CD8-positive, alpha-beta memory T cell (primary cell): ENCODE data around the gene HID1. TPM values are rescaled to one million over a fixed set of nuclear protein-coding genes. Genes with fewer than 3 reads are reported as not detected.

Experiments used
- CTCF ChIA-PET: fragments of 350-600 bp; sonication (Branson Sonifier 250); formaldehyde crosslinking; loops from one replicate; lab custom pipeline; 2021; ENCODE audit warnings: antibody characterized with exemption; lab: Charles Lee
- POLR2A ChIA-PET: fragments of 350-600 bp; sonication (Branson Sonifier 250); formaldehyde crosslinking; loops from one replicate; lab custom pipeline; 2021; ENCODE audit warnings: antibody characterized with exemption; lab: Charles Lee
- DNase-seq, 5 donors: peaks; one replicate each; pipeline versions ENCODE4 v3.0.0 to v3.0.0-alpha.2; 2020 to 2022; ENCODE audit warnings: mixed read lengths in 1 of 5
- H3K27ac ChIP-seq: one replicate; pipeline ENCODE4 v1.7.0; 2013; ENCODE audit warnings: low read depth, mild to moderate bottlenecking, low read length, moderate library complexity
- H3K27me3 ChIP-seq: 2 replicates; pipeline ENCODE4 v1.7.0; 2013; ENCODE audit warnings: low read length, mild to moderate bottlenecking; ENCODE audit not compliant: insufficient read depth, poor library complexity, severe bottlenecking
- H3K36me3 ChIP-seq: 2 replicates; pipeline ENCODE4 v1.7.0; 2013; ENCODE audit warnings: mild to moderate bottlenecking, low read length, moderate library complexity; ENCODE audit not compliant: insufficient read depth
- H3K4me1 ChIP-seq: 2 replicates; pipeline ENCODE4 v1.7.0; 2013; ENCODE audit warnings: mild to moderate bottlenecking, low read length, moderate library complexity; ENCODE audit not compliant: insufficient read depth
- H3K4me3 ChIP-seq: 2 replicates; pipeline ENCODE4 v1.7.0; 2013; ENCODE audit warnings: mild to moderate bottlenecking, low read length
- H3K9me3 ChIP-seq: 2 replicates; pipeline ENCODE4 v1.7.0; 2013; ENCODE audit warnings: mild to moderate bottlenecking, low read length
- H3K27ac Mint-ChIP-seq, 8 donors: one replicate each; pipeline ENCODE4 v1.8.0; 2020 to 2021; ENCODE audit warnings: mixed read lengths in 8 of 8, mild to moderate bottlenecking in 6 of 8, inconsistent platforms in 3 of 8, moderate library complexity in 3 of 8
- H3K27me3 Mint-ChIP-seq, 2 donors: one replicate each; pipeline ENCODE4 v1.8.0; 2020 to 2021; ENCODE audit warnings: mixed read lengths in 2 of 2, mild to moderate bottlenecking in 1 of 2, moderate library complexity in 1 of 2
- H3K36me3 Mint-ChIP-seq, 3 donors: one replicate each; pipeline ENCODE4 v1.8.0; 2020 to 2021; ENCODE audit warnings: mixed read lengths in 3 of 3, inconsistent platforms in 1 of 3, mild to moderate bottlenecking in 1 of 3
- H3K4me1 Mint-ChIP-seq, 3 donors: one replicate each; pipeline ENCODE4 v1.8.0; 2020 to 2021; ENCODE audit warnings: mixed read lengths in 3 of 3, inconsistent platforms in 1 of 3, mild to moderate bottlenecking in 1 of 3
- H3K4me3 Mint-ChIP-seq, 7 donors: one replicate each; pipeline ENCODE4 v1.8.0; 2020 to 2021; ENCODE audit warnings: mixed read lengths in 7 of 7, mild to moderate bottlenecking in 6 of 7, moderate library complexity in 4 of 7, inconsistent platforms in 2 of 7
- H3K9me3 Mint-ChIP-seq, 5 donors: one replicate each; pipeline ENCODE4 v1.8.0; 2020 to 2022; ENCODE audit warnings: mixed read lengths in 5 of 5, mild to moderate bottlenecking in 3 of 5, moderate library complexity in 2 of 5, inconsistent platforms in 1 of 5
- polyA plus RNA-seq: library from polyadenylated mRNA; unstranded; fragments of 300-500 nt; fragmentation: Illumina TruSeq; gene quantifications from one replicate; pipeline ENCODE4 v1.2.3, GENCODE V29; 2021
- total RNA-seq, 2 experiments: library from RNA; stranded (reverse); gene quantifications; one replicate each; pipeline ENCODE4 v1.2.3, GENCODE V29; 2021

The HID1 gene
- total and polyA plus RNA-seq, 3 experiments from 2014 or later, result 0.91 to 5.2 (median 2.3) TPM

GRCh38 chr17:75005291-75005690 lies 32.7 kb upstream of the HID1 start:
- DNase-seq, result no peak
- no peaks in the 10 kb centered on the region for H3K9me3 Mint-ChIP-seq
- Histone ChIP-seq H3K36me3 (no peaks in the 10 kb centered on the region), H3K27ac (no peak overlapping the region), H3K4me3 (no peak overlapping the region), H3K9me3 (no peaks in the 10 kb centered on the region), H3K27me3 (no peaks in the 10 kb centered on the region), H3K4me1 (no peaks in the 10 kb centered on the region)
- peaks cover 0 to 12% of the 10 kb centered on the region in 2 donors for H3K27me3 Mint-ChIP-seq
- no peaks in the 10 kb centered on the region for H3K4me1 Mint-ChIP-seq
- no peak overlapping the region for H3K4me3 Mint-ChIP-seq
- POLR2A ChIA-PET, result interaction anchor here (0.5 to 0.6 kb wide), 3 partner anchors 350 to 931 kb away, joined by 3 to 5 read pairs (median 5); no protein-coding TSS in a partner anchor
- no peaks in the 10 kb centered on the region for H3K36me3 Mint-ChIP-seq
- CTCF ChIA-PET, result interaction anchor here (1.3 to 3.5 kb wide), 3 partner anchors 14 to 109 kb away, joined by 3 to 18 read pairs (median 4); no protein-coding TSS in a partner anchor
- H3K27ac Mint-ChIP-seq, result peak overlapping the region in 1 of 8 donors; percentile 72

GRCh38 chr17:75004371-75004770 lies 31.8 kb upstream of the HID1 start:
- Histone ChIP-seq H3K27me3 (no peaks in the 10 kb centered on the region), H3K9me3 (no peaks in the 10 kb centered on the region), H3K27ac (no peak overlapping the region), H3K4me1 (no peaks in the 10 kb centered on the region), H3K4me3 (no peak overlapping the region), H3K36me3 (no peaks in the 10 kb centered on the region)
- H3K9me3 Mint-ChIP-seq, result no peaks in the 10 kb centered on the region
- CTCF ChIA-PET, result interaction anchor here (1.3 to 3.5 kb wide), 2 partner anchors 14 to 43 kb away, joined by 3 to 18 read pairs; no protein-coding TSS in a partner anchor
- H3K36me3 Mint-ChIP-seq, result no peaks in the 10 kb centered on the region
- no peak overlapping the region for H3K4me3 Mint-ChIP-seq
- DNase-seq, result no peak
- POLR2A ChIA-PET, result no interaction called here
- H3K27ac Mint-ChIP-seq, result no peak overlapping the region
- H3K4me1 Mint-ChIP-seq, result no peaks in the 10 kb centered on the region
- peaks cover 0 to 12% of the 10 kb centered on the region in 2 donors for H3K27me3 Mint-ChIP-seq

- no peaks in the 10 kb centered on the region for H3K36me3 ChIP-seq
- no peak overlapping the region for H3K27ac ChIP-seq
- peaks cover 0 to 12% of the 10 kb centered on the region in 2 donors for H3K27me3 Mint-ChIP-seq
- H3K4me3 ChIP-seq, result no peak overlapping the region
- POLR2A ChIA-PET, result no interaction called here
- no peaks in the 10 kb centered on the region for H3K4me1 Mint-ChIP-seq
- no peak for DNase-seq
- H3K36me3 Mint-ChIP-seq, result no peaks in the 10 kb centered on the region
- no peaks in the 10 kb centered on the region for H3K4me1 ChIP-seq
- no peaks in the 10 kb centered on the region for H3K9me3 ChIP-seq
- H3K27me3 ChIP-seq, result no peaks in the 10 kb centered on the region
- no peaks in the 10 kb centered on the region for H3K9me3 Mint-ChIP-seq
- H3K4me3 Mint-ChIP-seq, result no peak overlapping the region
- CTCF ChIA-PET, result interaction anchor here (1.3 to 3.5 kb wide), 2 partner anchors 15 to 43 kb away, joined by 3 to 18 read pairs; no protein-coding TSS in a partner anchor
- no peak overlapping the region for H3K27ac Mint-ChIP-seq
These were observed 31.4 kb upstream of the HID1 start for GRCh38 chr17:75003957-75004355.

GRCh38 chr17:75003070-75003956 lies 30.8 kb upstream of the HID1 start:
- no peak overlapping the region for H3K4me3 Mint-ChIP-seq
- H3K36me3 Mint-ChIP-seq, result no peaks in the 10 kb centered on the region
- H3K27me3 Mint-ChIP-seq, result peaks cover 0 to 12% of the 10 kb centered on the region in 2 donors
- POLR2A ChIA-PET, result no interaction called here
- CTCF ChIA-PET, result no interaction called here
- Histone ChIP-seq H3K27ac (no peak overlapping the region), H3K36me3 (no peaks in the 10 kb centered on the region), H3K27me3 (no peaks in the 10 kb centered on the region), H3K4me1 (no peaks in the 10 kb centered on the region), H3K9me3 (no peaks in the 10 kb centered on the region), H3K4me3 (no peak overlapping the region)
- H3K27ac Mint-ChIP-seq, result no peak overlapping the region
- no peaks in the 10 kb centered on the region for H3K9me3 Mint-ChIP-seq
- no peaks in the 10 kb centered on the region for H3K4me1 Mint-ChIP-seq
- no peak for DNase-seq

- Mint-ChIP-seq H3K4me1 (no peaks in the 10 kb centered on the region), H3K36me3 (no peaks in the 10 kb centered on the region), H3K27me3 (peaks cover 0 to 15% of the 10 kb centered on the region in 2 donors), H3K9me3 (no peaks in the 10 kb centered on the region), H3K4me3 (no peak overlapping the region), H3K27ac (no peak overlapping the region)
- Histone ChIP-seq H3K27ac (no peak overlapping the region), H3K36me3 (no peaks in the 10 kb centered on the region), H3K4me1 (no peaks in the 10 kb centered on the region), H3K4me3 (no peak overlapping the region), H3K9me3 (no peaks in the 10 kb centered on the region), H3K27me3 (no peaks in the 10 kb centered on the region)
- POLR2A ChIA-PET, result no interaction called here
- no peak for DNase-seq
- CTCF ChIA-PET, result interaction anchor here (0.9 to 1.3 kb wide), 2 partner anchors 10 to 15 kb away, joined by 3 to 4 read pairs; partner anchors contain the start of genes CDR2L and MRPL58
These were observed 29.6 kb upstream of the HID1 start for GRCh38 chr17:75001915-75002843.

- H3K4me1 Mint-ChIP-seq, result no peaks in the 10 kb centered on the region
- no peaks in the 10 kb centered on the region for H3K36me3 Mint-ChIP-seq
- Histone ChIP-seq H3K36me3 (no peaks in the 10 kb centered on the region), H3K9me3 (no peaks in the 10 kb centered on the region), H3K27ac (no peak overlapping the region), H3K4me1 (no peaks in the 10 kb centered on the region), H3K4me3 (no peak overlapping the region), H3K27me3 (no peaks in the 10 kb centered on the region)
- no peak overlapping the region for H3K27ac Mint-ChIP-seq
- peaks cover 0 to 8% of the 10 kb centered on the region in 2 donors for H3K27me3 Mint-ChIP-seq
- ChIA-PET POLR2A (interaction anchor here (1.7 kb wide), 1 partner anchor 12 kb away, joined by 4 read pairs; no protein-coding TSS in a partner anchor), CTCF (interaction anchor here (0.7 to 2.1 kb wide), 3 partner anchors 12 to 38 kb away, joined by 3 to 10 read pairs (median 5); partner anchors contain the start of gene CDR2L)
- DNase-seq, result no peak
- H3K4me3 Mint-ChIP-seq, result no peak overlapping the region
- no peaks in the 10 kb centered on the region for H3K9me3 Mint-ChIP-seq
These were observed 27.0 kb upstream of the HID1 start for GRCh38 chr17:74999523-74999922.

GRCh38 chr17:74998783-74999182 lies 26.2 kb upstream of the HID1 start:
- Histone ChIP-seq H3K4me1 (no peaks in the 10 kb centered on the region), H3K27me3 (no peaks in the 10 kb centered on the region), H3K9me3 (no peaks in the 10 kb centered on the region), H3K36me3 (no peaks in the 10 kb centered on the region), H3K27ac (no peak overlapping the region), H3K4me3 (no peak overlapping the region)
- Mint-ChIP-seq H3K36me3 (no peaks in the 10 kb centered on the region), H3K27ac (peak overlapping the region in 1 of 8 donors; percentile 37), H3K27me3 (peaks cover 0 to 6% of the 10 kb centered on the region in 2 donors), H3K9me3 (no peaks in the 10 kb centered on the region), H3K4me3 (no peak overlapping the region), H3K4me1 (no peaks in the 10 kb centered on the region)
- POLR2A ChIA-PET, result interaction anchor here (1.7 kb wide), 1 partner anchor 13 kb away, joined by 4 read pairs; no protein-coding TSS in a partner anchor
- DNase-seq, result no peak
- CTCF ChIA-PET, result interaction anchor here (0.7 to 2.1 kb wide), 3 partner anchors 11 to 38 kb away, joined by 3 to 10 read pairs (median 5); partner anchors contain the start of gene CDR2L
